ENCODE measurements around the gene CATSPER3.
A peak's percentile ranks its signal among the peaks of the same experiment; 100 is the strongest.

Gene CATSPER3

DNA sequence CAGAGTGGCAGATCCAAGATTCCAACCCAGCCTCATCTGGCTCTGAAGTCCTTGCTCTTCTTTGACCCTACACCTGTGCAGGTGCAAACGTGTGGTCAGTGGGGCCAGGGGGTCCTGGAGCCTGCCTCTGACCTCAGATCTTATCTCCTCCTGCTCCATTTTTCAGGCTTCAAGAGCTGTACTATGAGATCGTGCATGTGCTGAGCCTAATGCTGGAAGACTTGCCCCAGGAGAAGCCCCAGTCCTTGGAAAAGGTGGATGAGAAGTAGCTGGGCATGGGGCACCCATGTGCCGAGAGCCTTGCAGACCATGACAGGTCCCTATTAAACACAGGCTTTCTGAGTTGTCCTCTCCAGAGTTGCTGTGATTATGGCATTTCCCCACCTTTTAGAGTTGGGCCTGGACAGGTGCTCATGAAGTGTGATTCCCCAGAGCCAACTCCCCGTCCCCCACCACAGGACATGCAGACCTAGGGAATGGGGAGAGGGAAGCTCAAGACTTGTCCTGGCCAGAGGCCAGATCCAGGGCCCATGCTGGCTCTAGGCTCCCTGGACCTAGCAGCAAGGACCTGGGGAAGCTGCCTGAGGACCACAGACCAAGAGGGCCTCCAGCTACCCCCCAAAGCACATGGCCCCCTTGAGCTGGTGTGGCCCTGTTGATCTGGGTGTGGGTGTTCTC, 43.8 kb downstream of the CATSPER3 start:
- no peak for DNase-seq

DNA sequence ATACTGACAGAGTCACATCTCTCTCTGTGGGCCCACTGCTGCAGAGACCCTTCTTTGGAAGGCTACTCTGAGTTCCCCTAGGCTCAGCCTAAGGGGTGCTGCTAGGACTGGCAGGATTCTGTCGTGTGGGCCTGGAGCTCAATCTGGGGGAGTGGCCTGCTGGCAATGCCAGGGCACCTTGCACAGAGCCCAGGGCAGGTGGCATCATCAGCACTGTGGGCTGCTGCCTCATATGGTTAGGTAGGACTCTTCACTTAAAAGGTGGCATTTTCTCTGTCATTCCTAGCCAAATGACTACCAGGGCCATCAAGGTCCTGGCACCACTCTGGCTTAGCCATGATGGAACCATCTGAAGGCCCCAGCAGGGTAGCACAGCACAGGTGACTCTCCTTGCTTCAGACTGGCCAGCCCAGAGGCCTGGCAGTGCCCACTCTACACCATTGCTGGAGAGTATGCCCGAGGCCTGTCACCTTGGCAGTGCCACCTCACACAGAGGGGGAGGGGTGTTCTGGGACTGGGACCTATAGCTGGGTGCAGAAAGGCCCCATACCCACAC, 44.4 kb downstream of the CATSPER3 start:
- DNase-seq: no peak

DNA sequence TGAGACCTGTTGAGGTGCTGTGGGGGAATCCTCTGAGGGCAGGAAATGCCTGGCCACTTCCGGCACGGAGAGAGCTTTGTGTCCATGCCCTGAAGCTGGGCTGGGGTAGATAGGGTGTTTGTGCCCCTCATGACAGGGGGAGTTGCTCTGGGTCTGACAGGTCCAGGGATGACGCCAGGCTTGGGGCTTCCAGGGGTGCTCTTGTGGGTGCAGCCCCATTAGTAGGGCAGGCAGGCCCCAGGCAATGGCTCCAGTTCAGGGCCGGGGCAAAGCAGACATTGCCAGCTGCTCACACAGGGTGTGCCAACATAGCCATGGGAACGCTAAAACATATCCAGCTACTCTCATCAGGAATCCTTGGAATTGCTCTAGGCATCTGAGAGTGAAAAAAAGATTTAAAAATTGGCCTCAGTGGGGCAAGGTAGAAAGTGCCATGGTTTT, 45.3 kb downstream of the CATSPER3 start:
- DNase-seq: no peak

DNA sequence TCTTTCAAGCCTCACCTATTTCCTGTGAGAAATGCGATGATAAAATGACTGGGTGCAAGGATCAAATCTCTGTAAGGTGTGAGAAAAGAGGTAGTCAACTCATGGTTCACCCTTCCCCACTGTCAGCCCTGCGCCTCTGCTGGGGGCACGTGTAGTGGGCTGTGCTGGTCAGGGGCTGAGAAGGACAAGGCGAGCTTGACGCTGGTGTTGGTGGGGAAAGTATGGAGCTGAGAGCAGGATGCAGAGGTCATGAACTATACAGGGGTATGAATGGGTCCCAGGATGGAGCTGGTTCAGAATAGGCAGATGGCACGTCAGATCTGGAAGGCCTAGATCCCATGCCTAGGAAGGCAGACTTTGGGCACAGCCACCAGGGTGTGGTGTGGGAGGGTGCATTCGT, 45.7 kb downstream of the CATSPER3 start:
- DNase-seq: no peak

DNA sequence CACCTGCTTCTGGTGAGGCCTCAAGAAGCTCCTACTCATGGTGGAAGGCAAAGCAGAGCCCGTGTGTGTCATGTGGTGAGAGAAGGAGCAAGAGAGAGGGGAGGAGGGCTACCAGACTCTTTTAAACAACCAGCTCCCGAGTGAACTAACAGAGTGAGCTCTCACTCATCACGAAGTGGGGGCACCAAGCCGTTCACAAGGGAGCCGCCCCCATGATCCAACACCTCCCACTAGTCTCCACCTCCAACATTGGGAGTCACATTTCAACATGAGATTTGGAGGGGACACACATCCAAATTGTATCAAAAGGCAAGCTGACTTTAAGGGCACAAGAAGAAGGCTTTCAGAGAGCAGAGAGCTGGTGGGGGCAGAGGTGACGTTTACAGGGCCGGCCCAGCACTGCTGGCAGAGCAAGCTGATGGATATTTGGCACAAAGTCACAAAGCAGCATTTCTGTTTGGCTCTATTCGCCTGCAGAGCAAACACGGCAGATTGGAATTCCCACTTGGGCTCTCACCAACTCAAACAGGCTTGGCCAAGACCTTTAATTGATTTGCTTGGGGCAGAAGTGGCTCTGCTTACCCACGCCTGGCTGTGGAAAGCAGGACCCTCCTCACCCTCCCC, 46.4 kb downstream of the CATSPER3 start:
- no peak for DNase-seq

DNA sequence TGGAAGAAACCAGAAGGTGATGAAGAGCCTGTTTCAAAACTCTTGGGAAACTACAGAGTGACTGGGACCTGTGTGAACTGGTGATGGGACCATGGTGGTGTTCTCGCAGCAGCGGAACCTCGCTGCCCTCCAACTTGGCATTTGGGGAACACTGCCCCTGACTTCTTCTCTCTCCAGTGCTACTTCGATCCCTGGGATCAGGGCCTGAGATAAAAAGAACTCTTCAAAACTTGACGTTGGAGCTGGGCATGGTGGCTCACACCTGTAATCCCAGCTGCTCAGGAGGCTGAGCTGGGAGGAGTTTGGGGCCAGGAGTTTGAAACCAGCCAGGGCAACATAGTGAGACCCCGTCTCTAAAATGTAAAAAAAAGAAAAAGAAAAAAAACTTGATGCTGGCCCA, 48.2 kb downstream of the CATSPER3 start:
- DNase-seq: no peak

DNA sequence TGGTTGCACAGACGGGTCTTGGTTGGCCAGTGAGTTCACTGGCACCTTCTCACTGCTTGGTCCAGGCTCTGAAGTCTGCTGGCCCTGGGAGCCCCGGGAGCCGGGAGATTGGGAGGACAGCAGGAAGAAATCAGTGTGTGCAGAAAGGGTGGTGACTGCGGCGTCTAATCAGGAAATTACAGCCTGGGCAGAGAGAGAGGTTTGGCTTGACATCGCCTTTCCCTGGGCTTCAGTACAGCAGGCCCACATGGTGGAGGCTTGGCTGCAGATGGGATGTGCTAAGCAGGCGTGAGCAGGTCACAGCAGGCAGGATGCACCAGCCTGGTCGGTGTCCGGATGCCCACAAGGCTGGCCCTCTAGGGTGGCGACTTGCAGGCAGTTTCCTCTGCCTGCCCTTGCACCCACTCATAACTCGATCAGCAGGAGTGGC, 49.2 kb downstream of the CATSPER3 start:
- no peak for DNase-seq

DNA sequence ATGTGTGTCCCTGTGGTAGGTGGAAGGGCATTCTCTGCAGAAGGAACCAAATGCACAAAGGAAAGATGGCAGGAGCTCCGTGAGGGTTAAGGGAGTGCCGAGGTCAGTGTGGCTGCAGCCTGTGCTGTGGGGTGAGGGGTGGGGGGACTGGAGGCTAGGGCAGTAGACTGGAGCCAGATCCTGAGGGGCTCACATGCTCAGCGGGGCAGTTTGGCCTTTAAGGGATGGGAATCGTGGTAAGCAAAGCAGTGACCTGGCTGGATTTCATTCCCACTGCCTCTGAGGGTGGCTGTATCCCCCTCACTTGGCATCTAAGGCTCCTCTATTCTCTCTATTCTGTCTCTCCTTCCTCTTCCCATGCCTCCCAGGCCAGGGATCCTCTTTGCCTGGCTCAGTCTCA, 50.8 kb downstream of the CATSPER3 start:
- no peak for DNase-seq

DNA sequence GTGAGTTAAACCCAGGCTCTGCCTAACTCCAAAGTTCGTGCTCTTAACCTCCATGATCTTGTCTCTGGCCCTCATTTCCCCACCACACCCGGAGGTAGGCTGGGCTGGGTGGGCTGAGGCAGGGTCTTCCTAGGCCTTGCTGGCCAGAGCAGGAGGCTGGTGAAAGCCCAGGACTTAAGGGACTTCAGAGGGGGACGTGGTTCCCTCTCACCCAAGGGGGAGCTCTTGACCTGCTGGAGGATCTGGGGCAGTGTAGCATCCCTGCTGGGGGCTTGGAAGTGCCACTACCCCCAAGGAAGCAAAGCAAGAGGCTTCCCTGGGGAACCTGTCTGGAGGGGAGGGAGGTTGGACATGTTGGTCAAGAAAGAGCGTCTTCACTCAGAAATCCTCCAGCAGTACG, 51.6 kb downstream of the CATSPER3 start:
- DNase-seq: no peak

DNA sequence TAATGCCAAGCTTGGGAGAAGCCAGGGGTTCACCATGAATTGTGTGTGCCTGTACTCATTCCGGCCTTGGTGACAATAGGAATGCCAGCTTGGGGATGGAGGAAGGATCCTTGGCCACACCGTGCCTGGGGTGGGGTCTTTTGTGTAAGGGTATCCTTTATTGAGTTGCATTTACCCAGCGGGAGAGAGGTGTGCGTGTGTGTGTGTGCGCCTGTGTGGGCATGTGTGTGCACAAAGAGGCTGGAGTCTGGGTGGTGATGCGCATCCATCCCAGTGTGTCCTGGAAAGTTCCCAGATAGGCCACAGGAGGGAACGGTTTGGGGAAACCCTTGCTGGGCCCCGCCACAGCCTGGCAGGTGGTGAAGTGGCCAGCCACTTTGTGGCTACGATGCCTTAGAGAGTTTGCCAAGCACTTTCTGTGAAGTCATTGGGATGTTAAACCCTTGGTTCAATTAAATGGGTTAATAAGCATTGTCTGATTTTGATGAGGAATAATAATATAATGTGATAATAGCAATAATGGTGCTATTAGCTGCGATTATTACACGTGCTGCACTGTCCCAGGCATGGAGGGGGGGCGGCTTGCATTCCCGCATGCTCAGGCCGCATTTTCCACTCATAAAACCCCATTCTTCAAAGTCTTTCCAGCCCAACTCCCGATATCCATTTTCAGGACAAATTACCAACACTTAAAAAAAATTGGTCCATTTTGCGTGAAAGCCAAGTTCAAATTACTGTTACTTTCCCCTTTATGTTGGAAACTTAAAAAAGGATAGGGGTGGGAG, 52.6 kb downstream of the CATSPER3 start:
- no peak for DNase-seq

DNA sequence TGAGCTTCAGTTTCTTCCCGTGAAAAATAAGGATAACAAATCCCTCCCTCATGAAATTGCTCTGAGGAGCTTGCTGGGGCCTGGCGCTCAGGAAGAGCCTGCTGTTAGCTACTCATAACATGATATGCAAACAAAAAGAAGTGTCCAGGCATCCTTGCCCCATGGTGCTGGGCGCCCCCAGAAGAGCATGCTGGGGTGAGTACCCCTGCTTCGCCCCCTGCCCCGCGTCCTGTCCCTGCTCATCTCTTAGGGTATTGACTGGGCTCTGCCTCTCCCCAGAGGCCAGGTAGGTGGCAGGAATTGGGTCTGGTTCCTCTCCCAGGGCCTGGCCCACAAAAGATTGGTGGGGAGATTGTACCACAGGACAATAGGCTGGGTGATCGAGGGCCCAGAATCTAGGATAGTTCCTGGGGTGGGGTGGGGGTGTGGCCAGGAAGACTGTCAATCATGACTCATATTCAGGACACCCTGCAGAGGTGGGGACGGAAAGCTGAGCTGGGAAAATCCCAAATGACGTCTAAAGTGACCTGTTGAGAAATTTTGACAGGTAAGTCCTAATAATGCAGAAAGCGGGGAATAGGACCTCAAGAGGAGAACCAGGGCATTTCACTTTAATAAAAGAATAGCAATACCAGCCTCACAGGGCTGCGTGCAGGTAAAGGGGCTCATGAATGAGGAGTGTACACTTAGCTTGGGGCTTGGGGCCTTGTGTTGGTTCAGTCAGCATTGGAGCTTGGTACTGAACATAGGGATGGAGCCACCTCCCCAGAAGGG, 57.4 kb downstream of the CATSPER3 start:
- DNase-seq: no peak

DNA sequence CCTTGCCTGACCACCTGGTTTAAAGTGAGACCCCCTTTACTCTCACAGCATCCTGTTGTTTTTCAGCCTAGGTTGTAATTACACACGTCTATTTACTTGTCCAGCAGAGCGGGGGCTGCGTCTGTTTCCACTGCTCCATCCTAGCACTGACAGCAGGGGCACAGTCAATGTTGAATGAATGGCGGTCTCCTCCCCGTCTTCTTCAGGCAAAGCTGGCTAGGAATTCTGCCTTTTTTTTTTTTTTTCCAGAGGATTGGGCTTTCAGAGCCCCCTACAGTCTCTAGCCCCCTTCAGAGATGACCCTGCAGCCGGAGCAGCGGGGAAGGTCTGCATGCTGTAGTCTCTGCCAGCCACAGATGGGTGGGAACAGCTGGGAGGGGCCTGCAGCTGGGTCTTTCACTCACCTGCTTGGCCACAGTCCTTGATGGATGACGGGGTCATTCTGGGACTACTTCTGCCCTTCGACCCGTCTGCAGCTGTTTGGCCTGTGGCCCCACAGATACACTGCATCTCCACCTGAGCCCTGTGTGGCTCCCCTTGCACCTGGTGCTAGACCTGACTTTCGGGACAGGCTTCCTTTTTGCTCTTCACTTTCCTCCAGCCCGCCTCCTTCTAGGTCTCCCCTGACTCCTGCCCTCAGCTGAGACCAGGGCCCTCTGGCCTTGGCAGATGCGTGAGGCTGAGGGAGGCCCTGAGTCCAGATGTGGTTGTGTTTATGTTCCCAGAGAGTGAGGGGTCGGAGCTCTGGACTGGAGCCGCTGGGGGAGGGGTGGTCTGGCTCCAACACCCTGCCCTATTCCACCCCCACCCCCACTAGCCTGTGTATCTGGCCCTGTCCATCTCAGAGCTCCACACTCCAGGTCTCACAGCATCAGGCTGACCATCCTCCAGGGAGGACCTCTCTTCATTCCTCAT, 58.3 kb downstream of the CATSPER3 start:
- no peak for DNase-seq

DNA sequence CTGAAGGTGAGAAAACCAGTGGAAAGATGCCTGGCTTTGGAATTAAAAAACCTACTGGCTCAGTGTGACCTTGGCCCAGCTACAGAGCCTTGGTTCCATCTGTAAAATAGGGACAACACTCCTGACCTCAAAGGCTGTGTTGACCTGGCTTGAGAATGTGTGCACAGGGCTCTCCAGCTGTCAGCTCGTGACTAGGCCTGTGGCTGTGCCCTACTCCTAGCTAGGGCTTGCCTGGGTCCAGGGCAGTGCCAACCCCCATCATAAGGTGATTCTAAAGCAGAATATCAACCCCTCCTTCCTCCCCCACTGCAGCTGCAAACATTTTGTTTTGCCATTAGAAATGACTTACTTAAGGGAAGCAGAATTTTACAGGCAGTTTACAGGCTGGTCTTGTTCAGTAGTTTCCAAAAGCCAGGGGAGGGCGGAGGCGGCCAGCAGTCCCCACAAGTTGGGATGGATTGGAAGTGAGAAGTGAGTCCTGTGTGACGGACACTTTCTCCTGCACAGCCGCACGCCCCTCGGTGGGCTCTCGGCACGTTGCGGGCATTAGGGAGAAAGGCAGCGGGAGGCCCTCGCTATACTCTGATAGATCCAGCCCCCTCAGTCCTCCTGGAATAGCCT, 59.0 kb downstream of the CATSPER3 start:
- DNase-seq: peak; percentile 36

DNA sequence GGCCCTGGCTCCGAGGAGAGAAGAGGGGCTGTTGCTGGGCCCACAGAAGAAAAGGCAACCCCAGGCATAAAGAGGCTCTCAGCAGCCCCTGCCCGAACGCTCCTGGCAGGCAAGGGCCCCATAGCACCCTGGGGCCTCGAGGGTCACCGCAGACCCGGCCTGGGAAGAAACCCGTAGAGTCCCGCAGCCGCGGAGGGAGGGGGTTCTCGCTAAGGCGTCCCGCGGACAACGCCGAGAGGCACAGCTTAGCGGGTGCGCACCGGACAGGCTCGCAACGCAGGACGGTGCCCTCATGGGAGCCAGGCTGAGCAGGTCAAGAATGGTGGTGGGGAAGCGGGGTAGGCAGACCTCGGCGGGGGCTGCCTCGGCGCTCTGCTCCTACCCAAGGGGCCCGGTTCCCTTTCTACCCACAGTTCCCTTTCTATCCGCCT, 59.6 kb downstream of the CATSPER3 start:
- DNase-seq: no peak

DNA sequence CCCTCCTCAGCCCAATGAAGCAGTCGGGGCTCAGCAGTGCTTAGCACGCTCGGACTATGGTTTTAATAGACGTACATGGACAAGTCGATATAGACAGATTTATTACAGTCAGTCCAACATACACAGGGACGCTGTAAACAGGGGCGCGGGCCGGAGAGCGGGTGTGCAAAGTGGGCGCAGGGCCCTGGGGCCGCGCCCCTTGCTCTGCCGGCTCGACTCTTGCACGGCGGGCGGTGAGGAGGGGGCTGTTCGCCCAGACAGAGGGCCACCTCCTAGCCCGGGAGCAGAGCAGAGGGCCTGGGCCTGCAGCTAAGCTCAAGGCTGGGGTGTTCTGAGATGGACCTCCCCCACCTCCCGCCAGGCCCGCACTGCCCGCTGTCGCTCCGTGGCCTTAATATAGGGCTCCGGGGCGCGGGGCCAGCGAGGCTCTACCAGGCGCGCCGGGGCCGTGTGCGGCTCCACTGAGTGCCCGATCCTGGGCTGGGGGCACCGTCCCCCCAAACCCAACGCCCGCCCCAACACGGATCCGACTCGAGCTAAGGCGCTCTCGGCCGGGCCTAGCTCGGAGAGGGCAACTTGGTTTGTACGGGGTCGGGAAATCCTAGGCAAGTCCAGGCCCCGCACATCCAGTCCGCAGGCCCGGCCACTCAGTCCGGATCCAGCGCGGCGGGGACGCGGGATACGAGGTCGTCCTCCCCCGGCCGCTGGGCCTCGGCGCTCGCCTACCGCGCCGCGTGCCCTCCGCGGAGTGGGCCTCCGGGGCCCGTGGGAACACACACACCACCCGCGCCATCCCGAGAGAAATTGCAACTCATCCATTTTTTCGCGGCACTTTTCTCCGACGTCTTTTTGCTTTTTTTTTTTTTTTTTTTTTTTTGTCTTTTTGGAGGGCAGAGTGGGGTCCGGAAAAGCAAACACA, 60.2 kb downstream of the CATSPER3 start:
- DNase-seq: no peak

DNA sequence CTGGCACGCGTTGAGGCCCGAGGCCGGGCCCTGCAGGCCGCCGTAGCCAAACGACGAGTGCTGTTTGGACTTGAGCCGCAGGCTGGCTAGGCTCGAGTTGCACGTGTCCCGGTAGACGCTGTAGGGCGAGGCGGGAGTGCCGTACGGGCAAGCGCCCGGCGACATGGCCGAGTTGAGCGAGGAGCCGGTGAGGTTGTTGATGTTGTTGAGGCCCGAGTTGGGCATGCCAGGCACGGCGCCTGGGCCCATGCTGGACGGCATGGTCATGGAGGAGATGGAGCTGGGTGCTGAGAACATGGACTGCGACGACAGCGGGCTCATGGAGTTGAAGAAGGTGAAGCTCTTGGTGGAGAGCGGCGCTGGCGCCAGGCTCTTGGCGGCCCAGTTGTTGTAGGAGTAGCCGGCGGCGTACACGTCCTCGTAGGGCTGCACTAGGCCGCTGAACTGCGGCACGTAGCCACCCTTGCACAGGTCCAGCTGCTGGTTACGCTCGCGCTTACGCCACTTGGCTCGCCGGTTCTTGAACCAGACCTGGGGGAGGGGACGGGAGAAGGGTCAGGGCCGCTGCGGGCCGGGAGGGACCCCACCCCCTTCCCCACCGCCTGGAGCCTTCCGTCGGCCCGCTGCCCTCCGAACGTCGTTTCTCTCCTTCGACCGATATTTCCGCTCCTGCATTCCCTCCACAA, 61.2 kb downstream of the CATSPER3 start:
- no peak for DNase-seq

DNA sequence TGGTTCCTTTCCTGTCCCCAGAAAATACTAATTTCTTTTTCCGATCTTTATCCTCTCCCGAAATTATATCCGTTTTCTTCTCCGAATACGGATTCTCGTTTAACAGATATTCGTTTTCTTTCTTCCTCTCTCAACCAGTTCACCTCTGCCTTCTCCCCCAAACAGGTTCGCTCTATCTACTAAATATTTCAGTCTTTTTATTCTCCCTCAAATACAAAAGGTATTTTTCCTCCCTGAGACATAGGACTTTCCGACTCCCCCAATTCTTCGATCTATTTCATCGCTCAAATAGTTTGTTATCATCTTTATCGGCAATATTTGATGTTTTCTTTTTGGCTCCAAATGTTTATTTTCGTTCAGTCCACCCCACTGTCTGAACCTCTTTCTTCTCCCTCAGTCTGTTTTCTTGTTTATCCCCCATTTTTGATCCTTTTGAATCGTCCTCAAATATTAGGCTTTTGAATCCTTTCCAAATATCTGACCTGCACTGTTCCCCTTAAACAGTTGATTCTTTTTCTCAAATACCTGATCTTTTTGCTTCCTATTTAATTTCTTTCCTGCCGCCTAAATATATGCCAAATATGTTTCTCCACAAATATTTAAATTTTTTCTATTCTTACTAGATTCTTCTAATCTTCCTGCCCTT, 61.9 kb downstream of the CATSPER3 start:
- no peak for DNase-seq

DNA sequence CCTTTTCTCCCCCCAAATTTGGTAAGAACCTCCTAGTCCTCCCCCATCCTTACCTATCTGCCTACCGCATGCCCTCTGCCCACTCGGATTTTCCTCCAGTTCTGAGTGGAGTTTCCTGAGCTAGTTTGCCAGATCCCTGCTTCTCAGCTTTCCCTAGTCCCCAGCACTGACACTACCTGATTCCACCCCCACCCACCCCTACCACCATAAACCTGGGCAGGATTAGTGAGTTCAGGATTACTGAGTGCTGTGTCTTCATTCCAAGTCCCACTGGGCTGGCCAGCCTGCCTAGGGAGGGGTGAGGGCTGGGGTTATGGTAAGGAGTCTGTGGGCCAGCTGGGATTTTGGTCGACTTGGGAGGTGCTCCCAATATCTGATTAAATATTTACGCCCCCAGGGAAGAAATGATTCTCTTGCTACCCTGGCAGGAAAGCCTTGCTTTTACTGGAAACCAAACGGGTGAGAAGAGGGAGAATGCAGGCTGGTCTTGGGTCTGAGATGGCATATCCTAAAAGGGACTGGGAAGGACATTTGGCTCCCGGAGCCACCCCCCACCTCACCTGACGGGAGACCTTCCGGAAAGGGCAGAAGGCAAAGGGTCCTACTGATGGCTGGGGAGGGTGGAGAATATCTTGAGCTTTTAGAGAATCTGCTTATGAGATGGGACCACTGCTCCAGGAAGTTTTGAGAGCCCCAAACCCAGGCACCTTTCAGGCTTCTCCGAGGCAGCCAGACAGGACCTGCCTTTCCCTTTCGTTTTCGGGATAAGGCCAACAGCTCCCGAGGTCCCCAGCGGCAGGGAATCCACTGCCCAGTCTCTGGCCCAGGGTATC, 62.6 kb downstream of the CATSPER3 start:
- no peak for DNase-seq
